Gastrocnemius medialis (tissue), 4 donors: ENCODE measurements around the gene RSPH9.

ENCODE experiments used
- CTCF ChIP-seq, 5 experiments: fragments of 450-650 bp in 3 of 5; fragments of 200-600 bp in 2 of 5; sonication (generic) in 2 of 5; IDR thresholded peaks in 4 of 5; conservative IDR thresholded peaks in 1 of 5; 1 replicate in 4 of 5; 2 replicates in 1 of 5; pipeline ENCODE4 v1.5.1; 2016 to 2019; ENCODE audit warnings: antibody characterized with exemption in 5 of 5, mild to moderate bottlenecking in 3 of 5, moderate library complexity in 3 of 5
- POLR2A ChIP-seq, 2 donors: fragments of 450-650 bp; IDR thresholded peaks; one replicate each; pipeline ENCODE4 v1.6.1; 2017; ENCODE audit warnings: antibody characterized with exemption in 2 of 2, mild to moderate bottlenecking in 2 of 2, moderate library complexity in 2 of 2

GRCh38 chr6:43647613-43648012 is 2.8 kb downstream of the RSPH9 start:
- no peak for TF ChIP-seq CTCF (IDR thresholded peaks at IDR 0.05 in 4 of 5, conservative IDR thresholded peaks at IDR 0.05 in 1 of 5)
- no peak for TF ChIP-seq POLR2A (IDR thresholded peaks at IDR 0.05)
